IPS-18c (cell line): ENCODE results near the gene HOXA6.
A peak's percentile ranks its signal among the peaks of the same experiment; 100 is the strongest.

Source experiments
- H3K4me3 ChIP-seq: 2 replicates; pipeline ENCODE4 v1.7.0; 2013; ENCODE audit warnings: low read depth, mild to moderate bottlenecking, low read length, moderate library complexity; ENCODE audit not compliant: insufficient read depth
- H3K9me3 ChIP-seq: one replicate; pipeline ENCODE4 v1.6.1; 2013; ENCODE audit warnings: mild to moderate bottlenecking, low read length, moderate library complexity; ENCODE audit not compliant: control insufficient read depth, insufficient read depth

Gene HOXA6

GRCh38 chr7:27166531-27167505 lies 19.2 kb upstream of the HOXA6 start:
- H3K4me3 ChIP-seq = no peak overlapping the region

GRCh38 chr7:27165996-27166530 lies 18.5 kb upstream of the HOXA6 start:
- Histone ChIP-seq H3K9me3 (peaks cover 7% of the 10 kb centered on the region), H3K4me3 (no peak overlapping the region)

More at GRCh38 chr7:27166531-27167505, 19.2 kb upstream of the HOXA6 start:
- H3K9me3 ChIP-seq = peaks cover 7% of the 10 kb centered on the region

- Histone ChIP-seq H3K4me3 (no peak within 1 kb of the TSS; the same call in 1 of the 2 replicates), H3K9me3 (peaks cover 9% of the 10 kb centered on the region)
These were observed 17.8 kb upstream of the HOXA6 start, which contains the start of gene HOXA9 for GRCh38 chr7:27165089-27165995. Gene HOXA9, minus strand, starts transcription at chr7:27165537. Its CDS starts 80 bp downstream, at chr7:27165457.

GRCh38 chr7:27164367-27165088 lies 17.0 kb upstream of the HOXA6 start:
- Histone ChIP-seq H3K4me3 (no peak overlapping the region; the same call in 1 of the 2 replicates), H3K9me3 (peaks cover 12% of the 10 kb centered on the region)

GRCh38 chr7:27164045-27164366 lies 16.4 kb upstream of the HOXA6 start:
- peaks cover 12% of the 10 kb centered on the region for H3K9me3 ChIP-seq
- H3K4me3 ChIP-seq = no peak overlapping the region

GRCh38 chr7:27163288-27164044 lies 15.9 kb upstream of the HOXA6 start:
- Histone ChIP-seq H3K4me3 (no peak overlapping the region), H3K9me3 (peaks cover 13% of the 10 kb centered on the region)

- H3K9me3 ChIP-seq = peaks cover 16% of the 10 kb centered on the region
- H3K4me3 ChIP-seq = no peak overlapping the region
These were observed 15.2 kb upstream of the HOXA6 start for GRCh38 chr7:27162561-27163287.

- H3K4me3 ChIP-seq = no peak overlapping the region
- peaks cover 16% of the 10 kb centered on the region for H3K9me3 ChIP-seq
These were observed 14.4 kb upstream of the HOXA6 start for GRCh38 chr7:27161721-27162560.

- H3K4me3 ChIP-seq = no peak overlapping the region
- H3K9me3 ChIP-seq = peaks cover 16% of the 10 kb centered on the region
These were observed 13.7 kb upstream of the HOXA6 start for GRCh38 chr7:27161214-27161720.

- Histone ChIP-seq H3K9me3 (peaks cover 16% of the 10 kb centered on the region), H3K4me3 (peak overlapping the region; percentile 61)
These were observed 13.1 kb upstream of the HOXA6 start for GRCh38 chr7:27160546-27161213.

GRCh38 chr7:27160145-27160545 lies 12.6 kb upstream of the HOXA6 start:
- peaks cover 12% of the 10 kb centered on the region for H3K9me3 ChIP-seq
- peak overlapping the region; percentile 61; the same call in 1 of the 2 replicates for H3K4me3 ChIP-seq

- no peak overlapping the region for H3K4me3 ChIP-seq
- H3K9me3 ChIP-seq = peaks cover 9% of the 10 kb centered on the region
These were observed 11.9 kb upstream of the HOXA6 start for GRCh38 chr7:27159266-27160144.

GRCh38 chr7:27158436-27159265 lies 11.1 kb upstream of the HOXA6 start:
- Histone ChIP-seq H3K4me3 (no peak overlapping the region), H3K9me3 (peaks cover 9% of the 10 kb centered on the region)
